ENCODE measurements around the gene PRIMA1. TPM values are rescaled to one million over a fixed set of nuclear protein-coding genes. Genes with fewer than 3 reads are reported as not detected.

The PRIMA1 gene
- total RNA-seq, 1 experiment from 2014 or later = not detected

DNA sequence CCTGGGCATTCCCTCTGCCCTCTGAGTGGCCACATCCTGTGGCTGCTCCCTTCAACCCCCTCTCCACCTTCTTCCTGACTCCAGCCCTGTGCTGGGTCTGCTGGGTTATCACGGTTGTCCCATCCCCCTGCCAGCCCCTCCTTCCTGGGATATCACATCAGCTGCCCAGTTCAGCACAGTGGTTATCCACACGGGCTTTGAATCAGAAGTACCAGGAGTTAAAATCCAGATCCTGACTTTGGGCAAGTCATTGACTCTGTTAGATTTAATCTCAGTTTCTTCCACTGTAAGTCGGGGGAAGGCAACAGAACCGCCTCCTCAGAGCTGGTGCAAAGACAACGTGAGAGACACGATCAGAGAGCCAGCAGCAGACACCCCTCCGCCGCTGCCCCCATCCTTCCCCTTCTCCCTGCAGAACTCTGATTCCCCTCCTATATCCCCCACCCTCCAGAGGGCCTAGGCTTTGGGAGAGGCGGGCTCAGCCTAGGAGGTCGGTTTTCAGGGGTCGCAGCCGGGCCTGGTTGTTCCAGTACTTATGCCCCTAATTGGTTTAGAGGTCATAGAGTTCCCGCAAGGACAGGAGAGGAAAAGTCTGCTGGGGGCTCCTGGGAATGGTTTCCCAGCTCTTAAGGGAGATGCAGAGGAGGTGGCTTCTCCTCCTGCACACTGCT is 42.5 kb downstream of the PRIMA1 start:
- Histone ChIP-seq H3K36me3 (ENCODE audit: insufficient read depth, low read length) (no peaks in the 10 kb centered on the region), H2AFZ (ENCODE audit: low read length) (no peak overlapping the region), H3K9me2 (replicated peaks; ENCODE audit: insufficient read depth, low read length) (no peaks in the 10 kb centered on the region), H4K20me1 (ENCODE audit: insufficient read depth, low read depth, low read length) (no peaks in the 10 kb centered on the region), H3K27me3 (ENCODE audit: low read length) (no peaks in the 10 kb centered on the region), H3K79me2 (ENCODE audit: low read length) (no peaks in the 10 kb centered on the region), H3K4me3 (ENCODE audit: low read length) (no peak overlapping the region), H3K27ac (ENCODE audit: low read length) (no peak overlapping the region), H3K4me2 (ENCODE audit: low read depth, low read length, poor library complexity, severe bottlenecking) (no peak overlapping the region), H3K4me1 (ENCODE audit: low read length) (peaks cover 10% of the 10 kb centered on the region), H3K9ac (ENCODE audit: low read length) (no peak overlapping the region), H3K9me3 (ENCODE audit: low read length) (no peaks in the 10 kb centered on the region)
- DNase-seq = no peak

DNA sequence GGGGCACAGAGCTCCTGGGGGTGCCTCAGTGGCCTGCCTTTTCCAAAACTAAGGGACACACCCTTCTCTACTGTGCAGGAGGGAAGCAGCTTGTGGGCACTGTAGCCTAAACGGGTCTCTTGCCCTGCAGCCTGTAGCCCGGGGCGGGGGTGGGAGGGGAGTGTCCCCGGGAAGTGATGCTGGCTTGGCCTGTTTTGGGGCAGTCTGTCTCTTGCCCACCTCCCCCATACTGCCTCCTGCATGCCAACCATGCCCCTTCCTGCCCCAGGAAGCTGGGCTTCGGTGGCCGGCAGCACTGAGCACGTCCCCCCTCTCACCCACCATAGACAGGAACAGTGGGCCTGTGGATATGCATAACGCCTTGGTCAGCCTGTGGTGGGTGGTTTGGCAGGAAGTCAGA is 43.4 kb downstream of the PRIMA1 start:
- Histone ChIP-seq H3K9ac (ENCODE audit: low read length) (no peak overlapping the region), H3K4me2 (ENCODE audit: low read depth, low read length, poor library complexity, severe bottlenecking) (no peak overlapping the region), H3K27me3 (ENCODE audit: low read length) (no peaks in the 10 kb centered on the region), H3K27ac (ENCODE audit: low read length) (no peak overlapping the region), H3K36me3 (ENCODE audit: insufficient read depth, low read length) (no peaks in the 10 kb centered on the region), H3K4me1 (ENCODE audit: low read length) (peaks cover 10% of the 10 kb centered on the region), H3K9me2 (replicated peaks; ENCODE audit: insufficient read depth, low read length) (no peaks in the 10 kb centered on the region), H3K4me3 (ENCODE audit: low read length) (no peak overlapping the region), H4K20me1 (ENCODE audit: insufficient read depth, low read depth, low read length) (no peaks in the 10 kb centered on the region), H3K9me3 (ENCODE audit: low read length) (no peaks in the 10 kb centered on the region), H3K79me2 (ENCODE audit: low read length) (no peaks in the 10 kb centered on the region), H2AFZ (ENCODE audit: low read length) (no peak overlapping the region)
- DNase-seq = no peak

GRCh38 chr14:93744176-93744575 is 44.1 kb downstream of the PRIMA1 start:
- no peak for DNase-seq
- Histone ChIP-seq H3K36me3 (ENCODE audit: insufficient read depth, low read length) (no peaks in the 10 kb centered on the region), H3K4me2 (ENCODE audit: low read depth, low read length, poor library complexity, severe bottlenecking) (no peak overlapping the region)

GRCh38 chr14:93743270-93744060 is 44.8 kb downstream of the PRIMA1 start:
- H3K4me2 ChIP-seq (ENCODE audit: low read depth, low read length, poor library complexity, severe bottlenecking) = no peak overlapping the region
- no peaks in the 10 kb centered on the region for H3K27me3 ChIP-seq (ENCODE audit: low read length)
- H4K20me1 ChIP-seq (ENCODE audit: insufficient read depth, low read depth, low read length) = no peaks in the 10 kb centered on the region
- no peaks in the 10 kb centered on the region for H3K9me2 ChIP-seq (replicated peaks; ENCODE audit: insufficient read depth, low read length)
- H3K9me3 ChIP-seq (ENCODE audit: low read length) = no peaks in the 10 kb centered on the region
- H2AFZ ChIP-seq (ENCODE audit: low read length) = no peak overlapping the region
- H3K9ac ChIP-seq (ENCODE audit: low read length) = no peak overlapping the region
- H3K79me2 ChIP-seq (ENCODE audit: low read length) = no peaks in the 10 kb centered on the region
- H3K36me3 ChIP-seq (ENCODE audit: insufficient read depth, low read length) = no peaks in the 10 kb centered on the region
- H3K4me3 ChIP-seq (ENCODE audit: low read length) = no peak overlapping the region
- DNase-seq = no peak
- H3K27ac ChIP-seq (ENCODE audit: low read length) = no peak overlapping the region
- peaks cover 10% of the 10 kb centered on the region for H3K4me1 ChIP-seq (ENCODE audit: low read length)

More at GRCh38 chr14:93744176-93744575, 44.1 kb downstream of the PRIMA1 start:
- no peaks in the 10 kb centered on the region for H3K79me2 ChIP-seq (ENCODE audit: low read length)
- no peaks in the 10 kb centered on the region for H3K27me3 ChIP-seq (ENCODE audit: low read length)
- H3K9ac ChIP-seq (ENCODE audit: low read length) = no peak overlapping the region
- H3K9me2 ChIP-seq (replicated peaks; ENCODE audit: insufficient read depth, low read length) = no peaks in the 10 kb centered on the region
- no peak overlapping the region for H3K27ac ChIP-seq (ENCODE audit: low read length)
- no peaks in the 10 kb centered on the region for H3K9me3 ChIP-seq (ENCODE audit: low read length)
- H4K20me1 ChIP-seq (ENCODE audit: insufficient read depth, low read depth, low read length) = no peaks in the 10 kb centered on the region
- H3K4me1 ChIP-seq (ENCODE audit: low read length) = peaks cover 10% of the 10 kb centered on the region
- no peak overlapping the region for H2AFZ ChIP-seq (ENCODE audit: low read length)
- H3K4me3 ChIP-seq (ENCODE audit: low read length) = no peak overlapping the region

- H3K9me3 ChIP-seq (ENCODE audit: low read length) = no peaks in the 10 kb centered on the region
- H3K79me2 ChIP-seq (ENCODE audit: low read length) = no peaks in the 10 kb centered on the region
- H3K4me2 ChIP-seq (ENCODE audit: low read depth, low read length, poor library complexity, severe bottlenecking) = no peak overlapping the region
- no peak overlapping the region for H3K27ac ChIP-seq (ENCODE audit: low read length)
- no peaks in the 10 kb centered on the region for H4K20me1 ChIP-seq (ENCODE audit: insufficient read depth, low read depth, low read length)
- H3K9ac ChIP-seq (ENCODE audit: low read length) = no peak overlapping the region
- no peak overlapping the region for H2AFZ ChIP-seq (ENCODE audit: low read length)
- no peak overlapping the region for H3K4me3 ChIP-seq (ENCODE audit: low read length)
- H3K36me3 ChIP-seq (ENCODE audit: insufficient read depth, low read length) = no peaks in the 10 kb centered on the region
- H3K27me3 ChIP-seq (ENCODE audit: low read length) = no peaks in the 10 kb centered on the region
- peaks cover 10% of the 10 kb centered on the region for H3K4me1 ChIP-seq (ENCODE audit: low read length)
- H3K9me2 ChIP-seq (replicated peaks; ENCODE audit: insufficient read depth, low read length) = no peaks in the 10 kb centered on the region
- DNase-seq = no peak
Measured at GRCh38 chr14:93742761-93743160, 45.5 kb downstream of the PRIMA1 start.

- peak; percentile 50 for DNase-seq
- no peak overlapping the region for H3K4me2 ChIP-seq (ENCODE audit: low read depth, low read length, poor library complexity, severe bottlenecking)
- no peak overlapping the region for H3K4me3 ChIP-seq (ENCODE audit: low read length)
- H3K27ac ChIP-seq (ENCODE audit: low read length) = no peak overlapping the region
- H3K9me2 ChIP-seq (replicated peaks; ENCODE audit: insufficient read depth, low read length) = no peaks in the 10 kb centered on the region
- H3K27me3 ChIP-seq (ENCODE audit: low read length) = no peaks in the 10 kb centered on the region
- H3K36me3 ChIP-seq (ENCODE audit: insufficient read depth, low read length) = no peaks in the 10 kb centered on the region
- peaks cover 10% of the 10 kb centered on the region for H3K4me1 ChIP-seq (ENCODE audit: low read length)
- no peaks in the 10 kb centered on the region for H4K20me1 ChIP-seq (ENCODE audit: insufficient read depth, low read depth, low read length)
- no peak overlapping the region for H2AFZ ChIP-seq (ENCODE audit: low read length)
- no peaks in the 10 kb centered on the region for H3K79me2 ChIP-seq (ENCODE audit: low read length)
- H3K9me3 ChIP-seq (ENCODE audit: low read length) = no peaks in the 10 kb centered on the region
- no peak overlapping the region for H3K9ac ChIP-seq (ENCODE audit: low read length)
Measured at GRCh38 chr14:93741556-93742230, 46.6 kb downstream of the PRIMA1 start.

- no peaks in the 10 kb centered on the region for H3K36me3 ChIP-seq (ENCODE audit: insufficient read depth, low read length)
- no peak overlapping the region for H3K27ac ChIP-seq (ENCODE audit: low read length)
- no peaks in the 10 kb centered on the region for H3K9me2 ChIP-seq (replicated peaks; ENCODE audit: insufficient read depth, low read length)
- H3K9ac ChIP-seq (ENCODE audit: low read length) = no peak overlapping the region
- no peaks in the 10 kb centered on the region for H3K79me2 ChIP-seq (ENCODE audit: low read length)
- no peak overlapping the region for H2AFZ ChIP-seq (ENCODE audit: low read length)
- no peaks in the 10 kb centered on the region for H4K20me1 ChIP-seq (ENCODE audit: insufficient read depth, low read depth, low read length)
- H3K9me3 ChIP-seq (ENCODE audit: low read length) = no peaks in the 10 kb centered on the region
- no peak overlapping the region for H3K4me2 ChIP-seq (ENCODE audit: low read depth, low read length, poor library complexity, severe bottlenecking)
- no peaks in the 10 kb centered on the region for H3K27me3 ChIP-seq (ENCODE audit: low read length)
- H3K4me1 ChIP-seq (ENCODE audit: low read length) = peaks cover 10% of the 10 kb centered on the region
- no peak for DNase-seq
- H3K4me3 ChIP-seq (ENCODE audit: low read length) = no peak overlapping the region
Measured at GRCh38 chr14:93737634-93738033, 50.7 kb downstream of the PRIMA1 start.

DNA sequence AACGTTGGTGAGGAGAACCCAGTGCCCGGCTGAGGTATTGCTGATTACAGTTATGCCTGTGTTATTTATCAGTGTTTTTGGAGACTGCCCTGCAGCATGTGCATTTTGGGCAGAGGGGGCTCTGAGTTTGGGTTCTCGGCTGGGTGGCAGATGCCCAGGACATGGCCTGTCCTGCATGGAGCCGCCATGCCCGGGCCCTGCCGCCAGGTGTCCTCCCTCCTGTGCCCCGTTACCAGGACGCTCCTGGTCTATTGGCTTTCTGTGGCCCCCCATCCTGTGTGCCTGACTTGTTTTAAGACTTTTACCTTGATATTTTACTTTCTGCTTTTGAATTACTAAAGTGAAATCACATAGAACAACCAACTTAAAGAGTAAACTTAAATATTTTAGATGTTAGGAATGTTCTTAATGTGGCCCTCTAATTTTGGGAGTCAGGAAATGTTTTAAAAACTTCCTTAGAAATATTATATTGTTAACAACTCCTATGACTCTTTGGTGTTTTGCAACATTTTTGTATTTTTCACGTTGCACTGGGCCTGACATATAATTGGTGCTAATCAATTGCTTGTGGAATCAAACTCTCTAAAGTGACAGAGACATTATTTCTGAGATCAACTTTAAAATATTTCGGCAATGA is 51.8 kb downstream of the PRIMA1 start:
- no peak overlapping the region for H3K4me2 ChIP-seq (ENCODE audit: low read depth, low read length, poor library complexity, severe bottlenecking)
- H3K27me3 ChIP-seq (ENCODE audit: low read length) = no peaks in the 10 kb centered on the region
- H4K20me1 ChIP-seq (ENCODE audit: insufficient read depth, low read depth, low read length) = no peaks in the 10 kb centered on the region
- H3K27ac ChIP-seq (ENCODE audit: low read length) = no peak overlapping the region
- H3K9me2 ChIP-seq (replicated peaks; ENCODE audit: insufficient read depth, low read length) = no peaks in the 10 kb centered on the region
- no peaks in the 10 kb centered on the region for H3K36me3 ChIP-seq (ENCODE audit: insufficient read depth, low read length)
- no peaks in the 10 kb centered on the region for H3K79me2 ChIP-seq (ENCODE audit: low read length)
- H3K4me1 ChIP-seq (ENCODE audit: low read length) = peaks cover under 1% of the 10 kb centered on the region; the same call in 1 of the 2 replicates
- H2AFZ ChIP-seq (ENCODE audit: low read length) = no peak overlapping the region
- H3K9ac ChIP-seq (ENCODE audit: low read length) = no peak overlapping the region
- DNase-seq = peak; percentile 76
- H3K4me3 ChIP-seq (ENCODE audit: low read length) = no peak overlapping the region
- no peaks in the 10 kb centered on the region for H3K9me3 ChIP-seq (ENCODE audit: low read length)
